ENCODE results near the gene SRCAP. TPM values are rescaled to one million over a fixed set of nuclear protein-coding genes. Genes with fewer than 3 reads are reported as not detected.

The SRCAP gene
- total RNA-seq, 1 donor from 2014 or later: 79.7 TPM

GRCh38 chr16:30720086-30720485 lies 21.1 kb downstream of the SRCAP start:
- Mint-ChIP-seq H3K4me3 (no peak overlapping the region), H3K36me3 (peaks cover 63% of the 10 kb centered on the region), H3K9me3 (no peaks in the 10 kb centered on the region), H3K4me1 (no peaks in the 10 kb centered on the region), H3K27ac (no peak overlapping the region), H3K27me3 (ENCODE audit: low read depth) (no peaks in the 10 kb centered on the region)
- no peak for DNase-seq (ENCODE audit: low spot score in 2 of 2, unreplicated experiment in 2 of 2)
- TF ChIP-seq CTCF (IDR thresholded peaks at IDR 0.05; ENCODE audit: unreplicated experiment): no peak

- no peak for TF ChIP-seq CTCF (IDR thresholded peaks at IDR 0.05; ENCODE audit: unreplicated experiment)
- H3K9me3 Mint-ChIP-seq: no peaks in the 10 kb centered on the region
- no peak for DNase-seq (ENCODE audit: low spot score in 2 of 2, unreplicated experiment in 2 of 2)
- peaks cover 64% of the 10 kb centered on the region for H3K36me3 Mint-ChIP-seq
- H3K27me3 Mint-ChIP-seq (ENCODE audit: low read depth): no peaks in the 10 kb centered on the region
- no peak overlapping the region for H3K4me3 Mint-ChIP-seq
- H3K27ac Mint-ChIP-seq: no peak overlapping the region
- no peaks in the 10 kb centered on the region for H3K4me1 Mint-ChIP-seq
Measured at GRCh38 chr16:30720694-30721093, 21.7 kb downstream of the SRCAP start.

- H3K36me3 Mint-ChIP-seq: peaks cover 64% of the 10 kb centered on the region
- no peaks in the 10 kb centered on the region for H3K4me1 Mint-ChIP-seq
- no peaks in the 10 kb centered on the region for H3K27me3 Mint-ChIP-seq (ENCODE audit: low read depth)
- H3K9me3 Mint-ChIP-seq: no peaks in the 10 kb centered on the region
- TF ChIP-seq CTCF (IDR thresholded peaks at IDR 0.05; ENCODE audit: unreplicated experiment): no peak
- no peak for DNase-seq (ENCODE audit: low spot score in 2 of 2, unreplicated experiment in 2 of 2)
- H3K4me3 Mint-ChIP-seq: no peak overlapping the region
- H3K27ac Mint-ChIP-seq: no peak overlapping the region
Measured at GRCh38 chr16:30721167-30721566, 22.2 kb downstream of the SRCAP start.

- Mint-ChIP-seq H3K9me3 (no peaks in the 10 kb centered on the region), H3K36me3 (peaks cover 60% of the 10 kb centered on the region), H3K27me3 (ENCODE audit: low read depth) (no peaks in the 10 kb centered on the region), H3K4me3 (no peak overlapping the region), H3K4me1 (no peaks in the 10 kb centered on the region), H3K27ac (no peak overlapping the region)
- no peak for TF ChIP-seq CTCF (IDR thresholded peaks at IDR 0.05; ENCODE audit: unreplicated experiment)
- DNase-seq (ENCODE audit: low spot score in 2 of 2, unreplicated experiment in 2 of 2): no peak
Measured at GRCh38 chr16:30721606-30722005, 22.6 kb downstream of the SRCAP start.

- TF ChIP-seq CTCF (IDR thresholded peaks at IDR 0.05; ENCODE audit: unreplicated experiment): no peak
- no peaks in the 10 kb centered on the region for H3K9me3 Mint-ChIP-seq
- no peak overlapping the region for H3K4me3 Mint-ChIP-seq
- peaks cover 57% of the 10 kb centered on the region for H3K36me3 Mint-ChIP-seq
- H3K4me1 Mint-ChIP-seq: no peaks in the 10 kb centered on the region
- no peak overlapping the region for H3K27ac Mint-ChIP-seq
- no peaks in the 10 kb centered on the region for H3K27me3 Mint-ChIP-seq (ENCODE audit: low read depth)
- no peak for DNase-seq (ENCODE audit: low spot score in 2 of 2, unreplicated experiment in 2 of 2)
Measured at GRCh38 chr16:30722443-30722842, 23.5 kb downstream of the SRCAP start.

GRCh38 chr16:30722916-30723315 lies 23.9 kb downstream of the SRCAP start:
- Mint-ChIP-seq H3K4me3 (no peak overlapping the region), H3K27ac (no peak overlapping the region), H3K36me3 (peaks cover 58% of the 10 kb centered on the region), H3K9me3 (no peaks in the 10 kb centered on the region), H3K27me3 (ENCODE audit: low read depth) (no peaks in the 10 kb centered on the region), H3K4me1 (no peaks in the 10 kb centered on the region)
- no peak for TF ChIP-seq CTCF (IDR thresholded peaks at IDR 0.05; ENCODE audit: unreplicated experiment)
- DNase-seq (ENCODE audit: low spot score in 2 of 2, unreplicated experiment in 2 of 2): no peak
